Activated T-cell treated with anti-CD3 and anti-CD28 coated beads, Interleukin-2, amount 50 U/mL, for 72 hours (primary cell): ENCODE results near the gene SCOC. TPM values are rescaled to one million over a fixed set of nuclear protein-coding genes. Genes with fewer than 3 reads are reported as not detected.

Experiments used
- ATAC-seq, 2 donors: fragments of 150-1000 bp; cut with Tn5 transposase; replicated peaks in 1 of 2; 2 replicates each; pipeline ENCODE4 v1.10.0; 2021; ENCODE audit warnings: moderate library complexity in 2 of 2, mild to moderate bottlenecking in 1 of 2
- DNase-seq, 2 donors: peaks; one replicate each; pipeline ENCODE4 v3.0.0; 2021 to 2022; ENCODE audit warnings: mixed read lengths in 1 of 2
- H3K27ac Mint-ChIP-seq: one replicate; pipeline ENCODE4 v1.8.0; 2022; ENCODE audit warnings: mild to moderate bottlenecking, moderate library complexity, mixed read lengths
- H3K27me3 Mint-ChIP-seq: one replicate; pipeline ENCODE4 v1.8.0; 2022; ENCODE audit warnings: low read depth, mixed read lengths
- H3K36me3 Mint-ChIP-seq, 2 donors: one replicate each; pipeline ENCODE4 v1.8.0; 2022; ENCODE audit warnings: mixed read lengths in 2 of 2, mild to moderate bottlenecking in 1 of 2; ENCODE audit not compliant: insufficient read depth in 2 of 2
- H3K4me1 Mint-ChIP-seq: one replicate; pipeline ENCODE4 v1.8.0; 2022; ENCODE audit warnings: low read depth, mixed read lengths
- H3K4me3 Mint-ChIP-seq, 2 donors: one replicate each; pipeline ENCODE4 v1.8.0; 2022; ENCODE audit warnings: mild to moderate bottlenecking in 2 of 2, mixed read lengths in 2 of 2, moderate library complexity in 2 of 2
- H3K9me3 Mint-ChIP-seq, 2 donors: one replicate each; pipeline ENCODE4 v1.8.0; 2022; ENCODE audit warnings: mixed read lengths in 2 of 2
- total RNA-seq, 2 donors: library from RNA; stranded (reverse); gene quantifications; one replicate each; pipeline ENCODE4 v1.2.3, GENCODE V29; 2022

The SCOC gene
- total RNA-seq, 2 donors from 2014 or later = 31.6 to 32.6 TPM

DNA sequence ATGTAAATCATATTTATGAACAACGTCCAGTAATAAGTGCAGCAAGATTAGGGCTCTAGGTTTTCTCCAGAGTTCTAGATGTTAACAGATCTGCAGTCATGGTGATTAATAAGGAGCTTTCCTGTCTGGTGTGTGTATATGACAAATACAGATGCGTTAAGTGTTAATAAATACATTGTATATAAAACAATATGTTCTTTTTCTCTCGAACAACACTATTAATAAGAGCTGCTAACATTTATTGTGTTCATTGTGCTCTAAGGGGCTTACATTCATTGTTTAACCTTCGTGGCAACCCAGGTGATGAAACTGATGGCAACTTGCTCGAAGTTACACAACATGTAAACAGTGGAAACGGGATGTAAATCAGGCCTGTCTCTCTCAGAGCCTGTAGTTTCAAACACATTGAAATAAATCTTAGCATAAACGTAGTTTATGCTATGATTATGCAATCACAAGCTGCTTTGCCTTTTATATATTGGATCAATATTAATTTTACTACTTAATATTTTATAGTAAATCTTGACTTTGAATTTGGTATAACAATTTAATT lies 54.5 kb downstream of the SCOC start:
- Mint-ChIP-seq H3K4me3 (peak overlapping the region; percentile 82 to 88), H3K27ac (no peak overlapping the region), H3K27me3 (peaks cover 56% of the 10 kb centered on the region), H3K36me3 (no peaks in the 10 kb centered on the region), H3K4me1 (peaks cover 14% of the 10 kb centered on the region), H3K9me3 (no peaks in the 10 kb centered on the region)
- ATAC-seq (no peak), DNase-seq (no peak)

Other genes with a start within 250 kb of the SCOC start
- gene MAML3, start 219.5 kb upstream of the SCOC start, total RNA-seq = 1 to 10 TPM; 5.3 to 5.5 TPM
- under 1 TPM; 0.14 to 0.17 TPM for gene CLGN, start 54.0 kb downstream of the SCOC start, total RNA-seq
- gene MGAT4D, start 124.6 kb downstream of the SCOC start, total RNA-seq = not detected
- gene ELMOD2, start 150.5 kb downstream of the SCOC start, total RNA-seq = 10 to 100 TPM; 16.7 to 20.6 TPM
- gene UCP1, start 195.3 kb downstream of the SCOC start, total RNA-seq = not detected